GM13976 (cell line): ENCODE results near the gene GINM1.

Experiments
- DNase-seq: peaks from one replicate; pipeline ENCODE4 v3.0.0; 2012; ENCODE audit warnings: low spot score
- in situ Hi-C: fragments of 300-500 bp; cut with MboI; formaldehyde crosslinking; loops from one replicate; pipeline ENCODE4 v1.12.0; 2022; ENCODE audit warnings: low sequenced_read_pairs, mixed read lengths, inconsistent platforms; ENCODE audit not compliant: unreplicated experiment
- TF ChIP-seq, protein P1 (sequence below): IDR thresholded peaks from 2 replicates; pipeline ENCODE4 v1.5.1; 2012; ENCODE audit warnings: borderline replicate concordance, mild to moderate bottlenecking; ENCODE audit not compliant: insufficient read depth; ENCODE audit errors: extremely low read depth, missing control alignments, control extremely low read depth

GINM1 gene

DNA sequence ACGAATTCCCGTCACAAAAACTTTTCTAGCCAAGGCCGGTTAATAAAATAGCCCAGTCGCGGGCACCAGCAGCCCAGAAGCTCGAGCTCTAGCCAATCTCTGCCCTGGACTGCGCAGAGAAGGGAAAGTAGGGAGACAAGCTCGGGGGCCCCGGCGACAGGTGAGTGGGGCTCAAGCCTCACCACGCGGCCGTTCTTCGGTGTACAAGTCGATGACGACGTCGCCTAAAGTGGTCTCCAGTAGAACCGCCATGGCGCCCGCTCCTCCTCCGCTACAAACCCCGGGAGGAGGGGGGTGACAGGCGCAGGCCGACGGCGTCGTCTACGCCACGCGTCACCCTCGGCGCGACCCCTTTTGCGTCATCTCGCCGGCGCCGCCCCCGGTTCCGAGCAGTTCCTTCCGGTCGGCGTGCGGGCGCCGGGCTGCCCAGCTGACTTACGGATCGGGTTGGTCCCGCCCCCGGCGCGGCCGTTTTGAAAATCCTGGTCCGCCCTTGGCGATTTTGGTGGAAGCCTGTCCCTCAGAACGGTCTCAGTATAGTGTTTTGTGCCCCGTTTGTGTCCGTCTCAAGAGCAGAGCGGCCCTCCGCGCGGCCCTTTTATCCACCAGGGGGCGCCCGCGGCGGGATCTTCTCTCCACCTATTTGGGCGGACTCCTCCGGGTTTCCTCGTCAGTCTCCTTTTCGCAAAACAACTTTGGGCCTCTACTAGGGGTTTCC lies 20.3 kb upstream of the GINM1 start, which contains the start of gene PPIL4:
PPIL4 (minus strand) TSS at position 290 of the 718 bp plus-strand sequence; CDS start at position 252, 38 bp downstream.
- TF ChIP-seq, protein P1, sequence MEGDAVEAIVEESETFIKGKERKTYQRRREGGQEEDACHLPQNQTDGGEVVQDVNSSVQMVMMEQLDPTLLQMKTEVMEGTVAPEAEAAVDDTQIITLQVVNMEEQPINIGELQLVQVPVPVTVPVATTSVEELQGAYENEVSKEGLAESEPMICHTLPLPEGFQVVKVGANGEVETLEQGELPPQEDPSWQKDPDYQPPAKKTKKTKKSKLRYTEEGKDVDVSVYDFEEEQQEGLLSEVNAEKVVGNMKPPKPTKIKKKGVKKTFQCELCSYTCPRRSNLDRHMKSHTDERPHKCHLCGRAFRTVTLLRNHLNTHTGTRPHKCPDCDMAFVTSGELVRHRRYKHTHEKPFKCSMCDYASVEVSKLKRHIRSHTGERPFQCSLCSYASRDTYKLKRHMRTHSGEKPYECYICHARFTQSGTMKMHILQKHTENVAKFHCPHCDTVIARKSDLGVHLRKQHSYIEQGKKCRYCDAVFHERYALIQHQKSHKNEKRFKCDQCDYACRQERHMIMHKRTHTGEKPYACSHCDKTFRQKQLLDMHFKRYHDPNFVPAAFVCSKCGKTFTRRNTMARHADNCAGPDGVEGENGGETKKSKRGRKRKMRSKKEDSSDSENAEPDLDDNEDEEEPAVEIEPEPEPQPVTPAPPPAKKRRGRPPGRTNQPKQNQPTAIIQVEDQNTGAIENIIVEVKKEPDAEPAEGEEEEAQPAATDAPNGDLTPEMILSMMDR: peak; percentile 66
- peak; percentile 95 for DNase-seq
- in situ Hi-C loops: no loop called here

DNA sequence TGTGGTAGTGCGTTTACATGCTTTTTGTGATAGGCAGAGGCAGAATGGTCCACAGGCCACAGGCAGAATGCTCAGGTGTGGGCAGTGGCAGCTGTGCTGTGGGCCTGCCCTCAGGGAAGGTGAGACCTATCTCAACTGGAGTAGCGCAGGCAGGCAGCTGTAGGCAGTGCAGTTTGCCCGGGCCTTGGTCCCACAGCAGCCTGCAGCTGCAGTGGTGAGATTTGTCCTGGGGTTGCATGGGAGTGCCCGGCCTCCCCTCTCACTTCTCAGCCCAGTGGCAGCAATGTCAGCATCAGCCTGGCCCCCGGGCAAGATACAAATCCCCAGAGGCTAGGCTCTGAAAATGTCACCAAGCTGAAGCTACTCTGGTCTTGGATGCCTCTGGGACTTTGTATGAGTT lies 14.3 kb upstream of the GINM1 start:
- DNase-seq: no peak
- TF ChIP-seq, protein P1: no peak
- in situ Hi-C loops: no loop called here

DNA sequence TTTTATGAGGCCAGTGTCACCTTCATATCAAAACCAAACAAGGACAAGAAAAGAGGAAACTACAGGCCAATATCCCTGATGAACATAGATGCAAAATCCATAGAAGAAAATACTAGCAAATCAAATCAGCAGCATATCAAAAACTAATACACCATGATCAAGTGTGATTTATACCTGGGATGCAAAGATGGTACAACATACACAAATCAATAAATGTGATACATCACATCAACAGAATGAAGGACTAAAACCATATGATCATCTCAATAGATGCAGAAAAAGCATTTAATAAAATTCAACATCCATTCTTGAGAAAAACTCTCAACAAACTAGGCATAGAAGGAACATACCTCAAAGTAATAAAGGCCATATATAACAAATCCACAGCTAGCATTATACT lies 8.1 kb upstream of the GINM1 start:
- TF ChIP-seq, protein P1: no peak
- in situ Hi-C loops: no loop called here
- no peak for DNase-seq

DNA sequence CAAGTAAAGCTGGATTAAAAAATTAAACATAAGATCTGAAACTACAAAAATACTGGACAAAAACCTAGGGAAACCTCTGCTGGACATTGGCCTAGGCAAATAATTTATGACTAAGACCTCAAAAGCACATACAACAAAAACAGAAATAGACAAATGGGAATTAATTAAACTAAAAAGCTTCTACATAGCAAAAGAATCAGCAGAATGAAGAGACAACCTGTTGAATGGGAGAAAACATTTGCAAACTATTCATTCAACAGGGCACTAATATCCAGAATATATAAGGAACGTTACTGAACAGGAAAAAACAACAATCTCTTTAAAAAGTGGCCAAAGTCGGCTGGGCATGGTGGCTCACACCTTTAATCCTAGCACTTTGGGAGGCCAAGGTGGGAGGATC lies 6.8 kb upstream of the GINM1 start:
- DNase-seq: no peak
- TF ChIP-seq, protein P1: no peak
- in situ Hi-C loops: no loop called here

DNA sequence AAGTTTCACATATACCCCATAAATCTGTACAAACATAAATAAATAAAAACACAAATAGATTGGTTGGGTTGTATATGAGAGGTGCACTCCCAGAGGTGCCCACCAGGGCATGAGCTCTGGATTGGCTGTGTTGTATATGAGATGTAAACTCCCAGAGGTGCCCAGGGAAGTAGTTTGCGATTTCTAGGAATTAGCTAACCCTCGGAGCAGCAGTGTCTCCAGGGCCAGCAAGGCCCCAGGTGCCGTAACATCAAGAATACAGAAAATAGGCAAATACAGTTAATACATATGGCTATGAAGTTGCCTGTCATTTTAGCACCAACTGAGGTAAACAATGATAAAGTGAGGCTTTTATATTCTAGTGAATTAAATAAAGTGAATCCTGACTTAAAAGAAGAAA lies 5.4 kb upstream of the GINM1 start:
- TF ChIP-seq, protein P1: no peak
- DNase-seq: no peak
- in situ Hi-C loops: no loop called here

DNA sequence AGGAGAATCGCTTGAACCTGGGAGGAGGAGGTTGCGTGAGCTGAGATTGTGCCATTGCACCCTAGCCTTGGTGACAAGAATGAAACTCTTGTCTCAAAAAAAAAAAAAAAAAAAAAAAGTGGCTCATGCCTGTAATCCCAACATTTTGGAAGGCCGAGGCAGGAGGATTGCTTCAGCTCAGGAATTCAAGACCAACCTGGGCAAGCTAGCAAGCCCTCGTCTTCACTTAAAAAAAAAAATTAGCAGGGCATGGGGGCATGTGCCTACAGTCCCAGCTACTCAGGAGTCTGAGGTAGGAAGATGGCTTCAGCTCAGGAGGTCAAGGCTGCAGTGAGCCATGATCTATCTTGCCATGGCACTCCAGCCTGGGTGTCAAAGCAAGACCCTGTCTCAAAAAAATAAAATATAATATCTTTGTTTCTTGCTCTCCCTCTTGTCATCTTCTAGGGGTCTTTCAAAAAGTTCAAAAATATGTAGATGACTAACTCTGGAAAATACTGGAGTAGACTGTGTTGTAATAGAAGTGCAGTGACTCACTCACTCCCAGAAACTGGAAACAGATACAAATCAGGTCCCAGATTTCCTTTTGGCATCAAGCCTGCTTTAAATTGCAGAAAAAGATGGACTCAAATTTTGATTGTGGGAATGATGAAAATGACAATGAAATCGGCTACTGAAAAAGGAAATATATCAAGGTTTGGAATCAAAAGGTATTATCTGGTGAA lies 2.8 kb upstream of the GINM1 start:
- in situ Hi-C loops: no loop called here
- no peak for DNase-seq
- TF ChIP-seq, protein P1: no peak

DNA sequence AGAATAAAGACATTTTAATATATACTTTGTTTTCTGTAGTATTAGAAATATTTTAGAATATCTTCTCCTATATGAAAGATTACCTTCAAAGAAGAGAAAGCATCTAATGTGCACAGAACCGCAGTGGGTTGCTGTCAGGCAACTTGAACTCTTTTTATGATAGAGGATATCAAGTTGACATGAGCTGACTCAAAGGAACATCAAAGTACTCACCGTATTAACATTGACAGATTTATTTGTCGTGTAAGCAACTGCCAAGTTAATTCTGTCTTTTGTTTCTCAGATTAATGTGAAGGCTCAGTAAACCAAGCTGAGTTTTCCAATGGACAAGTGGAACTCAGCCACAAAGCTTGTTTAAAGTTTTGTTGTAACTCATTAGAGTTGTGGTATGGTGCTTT lies 2.2 kb upstream of the GINM1 start:
- DNase-seq: no peak
- in situ Hi-C loops: no loop called here
- TF ChIP-seq, protein P1: no peak
